GM21367 (cell line): ENCODE data around the gene POLR3H.

Experiments
- ATAC-seq: cut with Tn5 transposase; IDR thresholded peaks from one replicate; pipeline ENCODE4 v1.9.1; 2021; ENCODE audit not compliant: unreplicated experiment

POLR3H gene

DNA sequence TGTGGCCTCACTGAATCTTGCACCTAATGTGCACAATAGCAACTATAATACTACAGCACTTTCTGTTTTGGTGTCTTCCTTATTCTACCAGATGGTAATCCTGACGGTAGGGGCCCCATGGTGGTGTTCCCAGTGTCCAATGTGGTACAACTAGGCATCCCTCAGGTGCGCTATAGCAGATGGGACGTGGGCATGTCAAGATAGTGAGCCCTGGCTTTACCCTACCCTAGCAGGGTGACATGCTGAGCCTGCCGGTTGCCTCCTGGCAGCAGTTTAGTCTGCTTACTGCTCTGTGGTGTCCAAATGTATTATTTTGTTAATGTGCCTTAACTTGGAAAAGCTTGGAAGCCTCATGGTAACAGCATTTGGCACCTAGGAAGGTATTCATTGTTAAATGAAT, 56.2 kb downstream of the POLR3H start:
- no peak for ATAC-seq

DNA sequence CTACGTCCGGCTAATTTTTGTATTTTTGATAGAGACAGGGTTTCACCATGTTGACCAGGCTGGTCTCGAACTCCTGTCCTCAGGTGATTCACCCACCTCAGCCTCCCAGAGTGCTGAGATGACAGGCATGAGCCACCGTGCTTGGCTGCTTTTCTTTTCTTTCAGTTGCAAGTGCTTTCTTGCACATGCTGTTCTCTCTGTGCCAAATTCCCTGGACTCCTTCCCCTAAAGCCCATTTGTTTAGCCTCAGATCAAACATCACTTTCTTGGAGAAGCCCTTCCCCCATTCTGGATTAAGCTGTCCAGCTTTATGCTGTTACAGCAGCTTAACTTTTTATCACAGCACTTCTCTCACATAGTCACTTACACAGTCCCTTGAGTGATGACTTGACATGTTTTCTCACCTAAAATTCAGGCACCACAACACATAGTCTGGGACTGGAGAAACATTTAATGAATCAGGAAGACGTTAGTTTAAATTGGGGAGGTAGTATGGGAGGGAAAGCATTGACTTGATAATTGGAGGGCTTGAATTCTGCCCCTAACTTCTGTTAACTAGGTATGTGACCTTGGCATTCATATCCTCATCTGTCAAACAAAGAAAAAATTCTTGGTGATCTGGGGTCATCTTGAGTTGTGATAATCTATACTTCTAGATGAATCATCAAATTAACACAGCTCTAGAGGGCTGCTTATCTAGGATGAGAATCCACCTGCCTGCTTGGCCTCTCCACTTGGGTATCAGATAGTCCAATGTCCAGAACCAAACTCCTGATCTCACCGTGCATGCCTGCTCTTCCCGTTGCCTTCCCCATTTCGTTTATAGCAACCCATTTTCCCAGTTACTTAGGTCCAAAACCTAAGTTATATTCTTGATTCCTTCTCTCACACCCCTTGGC, 57.0 kb downstream of the POLR3H start:
- no peak for ATAC-seq

DNA sequence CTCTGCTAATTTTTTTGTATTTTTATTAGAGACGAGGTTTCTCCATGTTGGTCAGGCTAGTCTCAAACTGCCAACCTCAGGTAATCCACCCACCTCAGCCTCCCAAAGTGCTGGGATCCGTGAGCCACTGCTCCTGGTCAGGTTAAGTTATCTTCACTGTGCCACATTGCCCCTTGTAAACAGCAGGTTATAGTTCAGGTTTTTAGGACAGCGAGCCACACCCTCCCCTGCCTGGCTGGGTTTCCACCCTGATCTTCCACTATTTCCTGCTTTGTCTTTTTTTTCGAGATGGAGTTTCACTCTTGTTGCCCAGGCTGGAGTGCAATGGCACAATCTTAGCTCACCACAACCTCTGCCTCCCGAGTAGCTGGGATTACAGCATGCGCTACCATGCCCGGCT, 59.2 kb downstream of the POLR3H start:
- no peak for ATAC-seq

GRCh38 chr22:41482319-41482935, 61.8 kb downstream of the POLR3H start:
- ATAC-seq: no peak

- ATAC-seq: no peak
Observed at GRCh38 chr22:41481925-41482318, 62.3 kb downstream of the POLR3H start.

DNA sequence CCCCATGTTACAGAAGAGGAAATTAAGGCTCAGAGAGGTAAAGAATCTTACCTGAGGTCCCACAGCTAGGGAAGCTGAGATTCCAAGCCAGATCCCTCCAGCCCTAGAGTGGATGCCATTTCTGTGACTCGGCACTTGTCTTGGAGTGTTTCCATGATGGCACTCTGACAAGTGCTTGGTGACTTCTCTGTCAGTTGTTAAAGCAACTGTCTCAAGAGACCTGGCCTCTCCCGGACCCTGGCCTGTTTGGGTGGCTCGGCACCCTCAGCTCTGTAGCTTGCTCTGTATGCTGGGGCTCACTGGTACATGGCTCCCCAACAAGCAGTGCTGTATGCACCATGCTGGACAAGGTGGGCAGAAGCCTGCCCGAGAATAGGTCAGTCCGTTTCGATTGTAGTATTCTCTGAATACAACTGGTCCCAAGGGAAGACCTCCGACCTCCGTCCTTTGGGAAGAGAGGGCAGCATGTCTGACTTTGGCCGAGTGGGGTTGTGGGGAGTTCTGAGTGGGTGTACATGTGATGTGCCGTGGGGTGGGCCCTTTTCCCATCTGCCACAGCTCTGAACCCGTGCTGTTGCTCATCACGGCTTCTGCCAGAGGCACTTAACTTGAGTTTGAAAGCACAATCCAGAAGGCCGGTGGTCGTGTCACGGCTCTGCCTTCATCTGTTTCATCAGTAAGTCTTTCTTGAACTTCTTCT, 63.0 kb downstream of the POLR3H start:
- ATAC-seq: no peak

DNA sequence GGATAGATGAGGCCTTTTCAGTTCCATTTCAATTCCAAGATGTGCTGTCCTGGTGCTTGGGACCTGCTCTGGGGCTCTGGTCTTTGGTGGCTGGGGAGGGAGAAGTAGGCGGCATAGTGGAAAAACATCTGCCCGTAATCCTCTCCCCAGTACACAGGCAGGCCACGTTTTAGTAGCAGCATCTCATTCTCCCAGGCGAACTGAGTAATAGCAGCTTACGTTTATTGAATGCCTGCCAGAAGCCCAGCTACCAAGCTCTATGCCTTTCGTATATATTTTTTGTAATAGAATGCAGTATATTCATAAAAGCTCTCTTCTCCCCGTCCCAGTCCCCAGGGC, 63.9 kb downstream of the POLR3H start:
- no peak for ATAC-seq

DNA sequence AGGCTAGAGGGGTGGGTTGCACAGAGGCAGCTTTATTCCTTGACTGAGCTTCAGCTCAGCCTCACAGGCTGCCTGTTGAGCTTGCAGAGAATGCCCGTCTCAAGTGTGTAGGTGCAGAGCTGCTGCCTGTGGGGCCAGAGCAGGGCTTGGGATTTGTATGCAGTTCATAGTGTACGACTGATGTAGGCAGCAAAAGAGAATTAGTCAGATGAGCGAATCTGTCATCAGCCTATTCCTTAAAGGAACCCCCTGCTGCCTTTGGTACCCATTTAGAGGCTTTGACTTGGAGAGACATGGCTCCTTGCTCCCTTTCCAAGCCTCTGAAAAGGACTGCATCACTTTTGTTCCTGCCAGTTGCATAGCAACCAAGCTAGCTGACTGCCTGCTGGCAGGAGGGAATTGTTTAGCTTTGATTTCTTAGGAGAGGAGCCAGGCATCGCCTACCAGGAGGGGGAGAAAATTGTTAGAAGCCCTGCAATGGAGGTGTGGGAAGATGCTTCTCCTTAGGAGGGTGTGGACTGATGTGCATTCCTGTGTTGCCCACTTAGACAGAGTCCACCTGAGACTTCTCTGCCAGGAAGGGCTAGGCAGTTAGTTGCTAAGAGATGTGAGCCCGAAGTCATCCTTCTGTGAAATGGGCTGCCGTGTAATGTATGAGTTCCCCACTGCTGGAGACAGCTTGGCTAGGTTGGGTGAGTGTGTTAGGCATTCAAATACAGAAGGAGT, 64.4 kb downstream of the POLR3H start:
- no peak for ATAC-seq

- ATAC-seq: no peak
Observed at GRCh38 chr22:41478891-41479521, 65.3 kb downstream of the POLR3H start.

- ATAC-seq: no peak
Observed at GRCh38 chr22:41478473-41478872, 65.8 kb downstream of the POLR3H start.
